Pons (tissue), 1 donor: ENCODE data around the gene KDELR1.
A peak's percentile ranks its signal among the peaks of the same experiment; 100 is the strongest.

ENCODE experiments used
- DNase-seq: peaks from one replicate; pipeline ENCODE4 v3.0.0-alpha.2; 2016; ENCODE audit warnings: low spot score

KDELR1 gene

DNA sequence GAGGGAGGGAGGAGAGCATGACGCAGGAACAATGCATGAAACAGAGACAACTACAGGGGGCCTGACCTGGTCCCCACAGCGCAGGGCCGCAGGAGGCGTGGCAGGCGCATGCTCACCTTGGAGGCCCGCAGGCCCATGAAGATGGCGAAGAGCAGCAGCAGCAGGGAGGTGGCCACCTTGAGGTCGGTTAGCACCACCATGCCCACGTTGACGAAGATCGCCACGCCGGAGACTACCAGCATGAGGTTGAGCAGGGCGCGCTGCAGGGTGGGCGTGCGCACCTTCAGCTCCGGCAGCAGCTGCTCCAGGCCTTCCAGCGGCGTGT lies 49.0 kb downstream of the KDELR1 start:
- DNase-seq, result no peak

DNA sequence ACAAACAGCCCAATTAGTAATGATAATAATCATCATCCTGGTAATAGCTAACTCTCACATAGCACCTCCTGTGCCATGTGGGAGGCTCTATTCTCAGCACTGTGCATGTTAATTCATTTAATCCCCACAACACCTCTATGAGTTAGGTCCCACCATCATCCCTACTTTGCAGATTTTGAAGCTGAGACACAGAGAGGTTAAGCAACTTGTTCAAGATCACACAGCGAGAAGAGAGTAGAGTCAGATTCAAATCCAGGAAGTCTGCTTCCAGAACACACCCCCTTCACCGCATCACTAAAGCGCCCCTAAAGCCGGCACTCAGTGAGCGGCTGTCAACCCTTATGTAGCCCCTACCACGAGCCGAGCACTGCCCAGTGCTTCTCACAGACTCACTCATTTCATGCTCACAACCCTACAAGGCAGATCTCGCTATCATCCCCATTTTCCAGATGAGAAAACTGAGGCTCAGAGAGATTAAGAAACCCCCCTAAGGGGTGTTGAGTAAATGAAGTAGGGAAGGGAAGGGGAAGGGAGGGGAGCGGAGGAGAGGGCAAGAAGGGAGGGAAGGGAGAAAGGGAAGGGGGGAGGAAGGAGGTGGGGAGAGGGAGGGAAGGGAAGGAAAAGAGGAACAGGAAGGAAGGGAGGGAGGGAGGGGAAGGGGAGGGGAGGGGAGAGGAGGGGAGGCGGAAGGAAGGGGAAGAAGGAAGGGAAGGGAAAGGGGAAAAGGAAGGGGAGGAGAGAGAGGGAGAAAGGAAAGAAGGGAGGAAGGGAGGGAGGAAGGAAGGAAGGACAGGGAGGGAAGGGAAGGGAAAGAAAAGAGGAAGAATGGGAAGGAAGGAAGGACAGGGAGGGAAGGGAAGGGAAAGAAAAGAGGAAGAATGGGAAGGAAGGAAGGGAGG lies 49.6 kb downstream of the KDELR1 start:
- no peak for DNase-seq

DNA sequence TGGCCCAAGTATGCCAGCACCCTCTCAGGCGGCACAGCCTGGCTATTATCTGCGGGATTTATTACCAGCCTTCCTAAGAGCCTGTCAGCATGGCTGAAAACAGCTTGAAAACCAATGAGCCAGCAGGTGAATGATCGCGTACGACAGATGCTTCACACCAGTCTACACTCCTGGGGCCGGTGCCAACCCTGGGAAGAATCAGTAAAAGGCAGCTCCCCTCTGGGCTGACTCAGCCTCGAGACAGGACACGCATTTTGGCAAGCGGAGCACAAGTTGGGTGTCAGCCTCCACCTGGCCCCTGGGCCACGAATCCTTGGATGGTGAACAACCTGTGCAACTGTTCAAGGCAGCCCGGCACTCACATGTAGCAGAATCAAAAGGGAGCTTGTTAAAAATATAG lies 50.4 kb downstream of the KDELR1 start:
- no peak for DNase-seq

DNA sequence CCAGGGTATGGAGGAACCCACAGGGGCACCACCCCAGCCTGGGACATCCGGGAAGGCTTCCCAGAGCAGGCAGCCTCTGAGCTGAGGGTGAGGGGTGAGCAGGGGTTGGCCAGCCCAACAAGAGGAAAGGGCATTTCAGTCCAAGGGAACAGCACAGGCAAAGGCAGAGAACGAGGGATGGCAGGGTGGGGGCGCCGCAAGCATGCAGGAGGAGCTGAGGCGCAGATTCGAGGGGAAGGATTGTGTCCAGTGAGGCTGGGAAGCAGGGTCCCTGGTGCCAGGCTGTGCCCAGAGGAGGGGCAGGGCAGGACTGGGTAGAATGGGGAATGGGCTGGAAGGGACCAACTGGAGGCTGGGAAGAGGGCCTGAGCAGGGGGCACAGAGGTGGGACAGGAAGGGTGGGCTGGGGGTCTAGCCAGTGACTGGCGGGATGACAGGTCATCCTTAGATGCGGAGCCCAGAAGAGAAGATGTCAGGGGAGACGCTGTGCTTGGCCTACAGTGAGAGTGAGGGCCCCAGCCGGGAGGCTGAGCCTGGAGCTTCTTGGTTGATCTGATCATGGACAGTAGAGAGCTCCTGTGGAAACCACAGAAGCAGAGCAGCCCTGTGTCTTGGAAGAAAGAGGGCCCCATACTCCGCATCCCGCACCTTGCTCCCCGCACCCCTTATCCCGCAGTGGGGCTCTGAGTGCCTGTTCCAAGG lies 52.4 kb downstream of the KDELR1 start:
- no peak for DNase-seq

GRCh38 chr19:48338253-48338755 lies 53.0 kb downstream of the KDELR1 start:
- no peak for DNase-seq

DNA sequence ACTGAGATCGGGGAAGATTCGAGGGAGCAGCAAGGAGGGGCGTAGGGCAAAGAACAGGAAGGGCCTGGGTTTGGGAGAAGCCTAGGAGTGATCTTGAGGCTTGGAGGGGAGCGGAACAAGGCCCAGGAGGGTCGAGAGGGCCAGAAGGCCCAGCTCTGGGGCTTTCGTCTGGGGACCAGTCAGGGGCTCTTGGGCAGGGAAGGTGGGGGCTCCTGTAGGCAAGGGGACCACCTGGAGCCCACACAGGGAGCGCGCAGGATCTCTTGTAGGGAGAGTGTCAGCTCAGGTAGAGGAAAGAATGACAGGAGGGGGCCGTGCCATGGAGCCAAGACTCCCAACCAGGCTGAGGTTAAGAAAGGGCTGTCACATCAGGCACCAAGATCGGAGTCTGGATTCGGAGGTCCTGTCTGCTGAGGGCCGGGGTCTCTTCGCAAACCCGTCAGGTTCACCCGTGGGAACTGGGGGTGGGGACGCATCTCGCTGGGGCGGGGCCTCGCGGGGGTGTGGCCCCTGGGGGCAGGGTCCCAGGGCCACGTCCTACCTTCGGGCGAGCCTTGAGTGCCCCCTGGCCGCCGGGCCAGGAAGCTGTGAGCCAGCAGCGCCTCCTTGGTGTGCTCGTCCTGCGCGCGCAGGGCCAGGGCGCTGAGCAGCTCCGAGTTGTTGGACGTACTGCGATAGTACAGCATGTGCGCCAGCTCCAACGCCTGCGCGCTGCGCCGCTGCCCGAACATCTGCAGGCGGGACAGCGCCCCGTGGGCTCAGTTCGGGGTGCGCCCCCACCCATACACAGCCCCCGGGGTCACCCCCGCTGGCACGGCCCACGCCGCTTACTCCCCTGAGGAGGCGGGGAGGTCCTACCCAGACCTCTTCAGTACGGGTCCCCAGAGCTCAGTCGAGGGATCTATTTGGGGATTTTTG lies 57.6 kb downstream of the KDELR1 start:
- peak; percentile 82 for DNase-seq

DNA sequence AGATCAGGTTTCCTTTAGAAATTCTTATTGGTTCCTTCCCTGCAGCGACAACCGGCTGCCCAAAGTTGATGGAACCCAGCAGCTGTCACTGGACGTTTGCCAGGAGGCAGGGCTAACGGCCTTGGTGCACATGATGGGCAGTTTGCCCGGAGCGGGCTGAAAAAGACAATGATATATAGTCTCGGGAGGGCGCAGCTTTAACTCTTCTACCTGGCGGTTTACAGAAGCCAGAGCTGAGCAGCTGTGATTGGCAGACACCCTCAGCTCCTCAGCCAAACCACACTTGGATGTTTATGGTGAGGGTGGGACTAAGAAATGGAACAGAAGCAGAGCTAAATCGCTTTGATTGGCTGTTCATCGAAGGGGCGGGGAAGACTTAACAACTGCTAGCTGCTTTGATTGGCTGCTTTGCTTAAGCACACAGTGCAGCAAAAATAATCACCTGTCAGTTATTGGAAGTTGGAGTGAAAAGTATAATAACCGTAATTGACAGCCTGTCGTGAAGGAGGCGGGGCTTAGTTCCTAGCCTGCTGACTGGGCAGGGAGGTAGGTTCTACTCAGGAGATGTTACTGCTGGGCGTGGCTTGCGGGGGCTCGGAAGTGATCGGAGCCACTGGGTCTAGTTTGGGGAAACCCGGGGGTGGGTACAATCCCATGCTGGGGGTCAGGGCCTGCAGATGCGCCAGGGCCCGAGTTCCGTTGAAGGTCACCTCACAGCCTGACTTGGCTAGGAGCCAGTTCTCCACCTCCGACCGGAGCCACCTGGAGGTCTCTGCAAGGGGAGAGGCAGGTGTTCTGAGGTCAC lies 58.5 kb downstream of the KDELR1 start:
- DNase-seq, result peak; percentile 98
